Measurements from ENCODE around the gene SPAG17. TPM values are rescaled to one million over a fixed set of nuclear protein-coding genes. Genes with fewer than 3 reads are reported as not detected.

Gene SPAG17
- total RNA-seq, 1 experiment from 2014 or later = not detected

DNA sequence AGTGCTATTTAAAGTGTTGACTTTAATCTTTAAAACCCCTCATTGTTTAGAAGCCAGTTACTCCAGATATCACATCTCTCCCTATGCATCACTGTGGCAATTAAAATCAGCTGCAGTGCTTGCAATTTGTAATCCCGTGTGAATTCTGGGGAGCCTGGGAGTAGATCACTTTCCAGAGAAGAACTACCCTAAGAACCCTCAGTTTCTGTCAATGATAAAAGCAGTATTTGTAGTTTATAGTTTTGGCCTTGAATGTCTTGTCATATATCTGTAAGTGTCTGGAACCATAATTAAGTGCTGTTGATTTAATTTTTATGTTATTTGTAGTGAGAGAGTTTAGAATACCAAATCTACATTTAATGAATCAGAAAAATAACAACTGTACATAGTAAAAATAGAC lies 5.5 kb upstream of the SPAG17 start:
- Histone ChIP-seq H3K9ac (ENCODE audit: low read length) (no peak overlapping the region), H3K9me3 (ENCODE audit: control insufficient read depth in 1 of 2, insufficient read depth in 1 of 2, low read depth in 1 of 2, low read length in 2 of 2) (no peaks in the 10 kb centered on the region), H3K4me3 (replicated peaks in 1 of 2; ENCODE audit: low read depth in 1 of 2, low read length in 2 of 2) (no peak overlapping the region), H3K9me2 (ENCODE audit: insufficient read depth) (no peaks in the 10 kb centered on the region), H3K4me2 (ENCODE audit: low read length) (no peak overlapping the region), H3K27me3 (ENCODE audit: insufficient read depth, low read length) (no peaks in the 10 kb centered on the region), H2AFZ (ENCODE audit: low read depth, low read length, poor library complexity, severe bottlenecking) (no peak overlapping the region), H4K20me1 (ENCODE audit: insufficient read depth) (no peaks in the 10 kb centered on the region), H3K36me3 (ENCODE audit: control insufficient read depth in 1 of 2, insufficient read depth in 2 of 2, low read length in 2 of 2) (no peaks in the 10 kb centered on the region), H3K79me2 (ENCODE audit: insufficient read depth, low read length) (no peaks in the 10 kb centered on the region), H3K27ac (ENCODE audit: low read depth, low read length) (no peak overlapping the region), H3K4me1 (ENCODE audit: control insufficient read depth in 1 of 2, insufficient read depth in 2 of 2, low read length in 2 of 2) (no peaks in the 10 kb centered on the region)
- ChIA-PET POLR2A (no interaction called here), CTCF (no interaction called here), RAD21 (ENCODE audit: low non-redundant PET in 1 of 2, low total read pairs in 2 of 2, uncharacterized antibody in 2 of 2, unreplicated experiment in 2 of 2) (no interaction called here)
- no TSS peak for BruUV-seq (replicated peaks)
- no peak for ATAC-seq
- intact Hi-C loops (cut with micrococcal nuclease) = no loop called here
- TF ChIP-seq CEBPB (IDR thresholded peaks at IDR 0.05; ENCODE audit: low read depth) (no peak), POLR2AphosphoS5 (IDR thresholded peaks at IDR 0.05; ENCODE audit: low read depth, low read length) (no peak), RAD21 (IDR thresholded peaks at IDR 0.05; ENCODE audit: low read depth) (no peak), ZNF274 (IDR thresholded peaks at IDR 0.05; ENCODE audit: low read depth, low read length) (no peak), JUND (IDR thresholded peaks at IDR 0.05) (no peak), TCF7L2 (IDR thresholded peaks at IDR 0.05; ENCODE audit: borderline replicate concordance, extremely low read depth, insufficient read depth, insufficient read length) (no peak), CBX3 (IDR thresholded peaks at IDR 0.05; ENCODE audit: low read depth) (no peak), YY1 (IDR thresholded peaks at IDR 0.05; ENCODE audit: extremely low read depth, insufficient replicate concordance, low read depth, low read length) (no peak)
- TF ChIP-seq, protein P1, sequence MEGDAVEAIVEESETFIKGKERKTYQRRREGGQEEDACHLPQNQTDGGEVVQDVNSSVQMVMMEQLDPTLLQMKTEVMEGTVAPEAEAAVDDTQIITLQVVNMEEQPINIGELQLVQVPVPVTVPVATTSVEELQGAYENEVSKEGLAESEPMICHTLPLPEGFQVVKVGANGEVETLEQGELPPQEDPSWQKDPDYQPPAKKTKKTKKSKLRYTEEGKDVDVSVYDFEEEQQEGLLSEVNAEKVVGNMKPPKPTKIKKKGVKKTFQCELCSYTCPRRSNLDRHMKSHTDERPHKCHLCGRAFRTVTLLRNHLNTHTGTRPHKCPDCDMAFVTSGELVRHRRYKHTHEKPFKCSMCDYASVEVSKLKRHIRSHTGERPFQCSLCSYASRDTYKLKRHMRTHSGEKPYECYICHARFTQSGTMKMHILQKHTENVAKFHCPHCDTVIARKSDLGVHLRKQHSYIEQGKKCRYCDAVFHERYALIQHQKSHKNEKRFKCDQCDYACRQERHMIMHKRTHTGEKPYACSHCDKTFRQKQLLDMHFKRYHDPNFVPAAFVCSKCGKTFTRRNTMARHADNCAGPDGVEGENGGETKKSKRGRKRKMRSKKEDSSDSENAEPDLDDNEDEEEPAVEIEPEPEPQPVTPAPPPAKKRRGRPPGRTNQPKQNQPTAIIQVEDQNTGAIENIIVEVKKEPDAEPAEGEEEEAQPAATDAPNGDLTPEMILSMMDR (IDR thresholded peaks at IDR 0.05 in 2 of 3, conservative IDR thresholded peaks at IDR 0.05 in 1 of 3; ENCODE audit: borderline replicate concordance in 1 of 3, insufficient read depth in 1 of 3, low read depth in 2 of 3, low read length in 2 of 3) = no peak
- DNase-seq (ENCODE audit: low read depth, low spot score) = no peak

GRCh38 chr1:118189564-118189963 lies 4.5 kb upstream of the SPAG17 start:
- no peaks in the 10 kb centered on the region for H4K20me1 ChIP-seq (ENCODE audit: insufficient read depth)
- no peak for ATAC-seq
- intact Hi-C loops (cut with micrococcal nuclease) = no loop called here
- H3K4me2 ChIP-seq (ENCODE audit: low read length) = no peak overlapping the region
- no peaks in the 10 kb centered on the region for H3K79me2 ChIP-seq (ENCODE audit: insufficient read depth, low read length)
- H3K9me2 ChIP-seq (ENCODE audit: insufficient read depth) = no peaks in the 10 kb centered on the region
- H3K27me3 ChIP-seq (ENCODE audit: insufficient read depth, low read length) = no peaks in the 10 kb centered on the region
- no peak overlapping the region for H3K9ac ChIP-seq (ENCODE audit: low read length)
- ChIA-PET POLR2A (no interaction called here), RAD21 (ENCODE audit: low non-redundant PET in 1 of 2, low total read pairs in 2 of 2, uncharacterized antibody in 2 of 2, unreplicated experiment in 2 of 2) (no interaction called here), CTCF (no interaction called here)
- H3K36me3 ChIP-seq (ENCODE audit: control insufficient read depth in 1 of 2, insufficient read depth in 2 of 2, low read length in 2 of 2) = no peaks in the 10 kb centered on the region
- H3K9me3 ChIP-seq (ENCODE audit: control insufficient read depth in 1 of 2, insufficient read depth in 1 of 2, low read depth in 1 of 2, low read length in 2 of 2) = no peaks in the 10 kb centered on the region
- no peaks in the 10 kb centered on the region for H3K4me1 ChIP-seq (ENCODE audit: control insufficient read depth in 1 of 2, insufficient read depth in 2 of 2, low read length in 2 of 2)
- no peak for DNase-seq (ENCODE audit: low read depth, low spot score)
- BruUV-seq (replicated peaks) = no TSS peak
- H3K4me3 ChIP-seq (replicated peaks in 1 of 2; ENCODE audit: low read depth in 1 of 2, low read length in 2 of 2) = no peak overlapping the region
- no peak overlapping the region for H2AFZ ChIP-seq (ENCODE audit: low read depth, low read length, poor library complexity, severe bottlenecking)
- no peak overlapping the region for H3K27ac ChIP-seq (ENCODE audit: low read depth, low read length)
- TF ChIP-seq YY1 (IDR thresholded peaks at IDR 0.05; ENCODE audit: extremely low read depth, insufficient replicate concordance, low read depth, low read length) (no peak), SP1 (IDR thresholded peaks at IDR 0.05; ENCODE audit: low read depth) (no peak), ZNF274 (IDR thresholded peaks at IDR 0.05; ENCODE audit: low read depth, low read length) (no peak), SRF (IDR thresholded peaks at IDR 0.05; ENCODE audit: low read depth) (no peak), ZFX (IDR thresholded peaks at IDR 0.05) (no peak), ATF3 (IDR thresholded peaks at IDR 0.05) (no peak), POLR2AphosphoS5 (IDR thresholded peaks at IDR 0.05; ENCODE audit: low read depth, low read length) (no peak)
- TF ChIP-seq, protein P2, sequence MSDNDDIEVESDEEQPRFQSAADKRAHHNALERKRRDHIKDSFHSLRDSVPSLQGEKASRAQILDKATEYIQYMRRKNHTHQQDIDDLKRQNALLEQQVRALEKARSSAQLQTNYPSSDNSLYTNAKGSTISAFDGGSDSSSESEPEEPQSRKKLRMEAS (IDR thresholded peaks at IDR 0.05) = no peak
- TF ChIP-seq, protein P1 (IDR thresholded peaks at IDR 0.05 in 2 of 3, conservative IDR thresholded peaks at IDR 0.05 in 1 of 3; ENCODE audit: borderline replicate concordance in 1 of 3, insufficient read depth in 1 of 3, low read depth in 2 of 3, low read length in 2 of 3) = no peak

All from HCT116 (cell line).